ENCODE results near the gene C6orf141.

The C6orf141 gene

DNA sequence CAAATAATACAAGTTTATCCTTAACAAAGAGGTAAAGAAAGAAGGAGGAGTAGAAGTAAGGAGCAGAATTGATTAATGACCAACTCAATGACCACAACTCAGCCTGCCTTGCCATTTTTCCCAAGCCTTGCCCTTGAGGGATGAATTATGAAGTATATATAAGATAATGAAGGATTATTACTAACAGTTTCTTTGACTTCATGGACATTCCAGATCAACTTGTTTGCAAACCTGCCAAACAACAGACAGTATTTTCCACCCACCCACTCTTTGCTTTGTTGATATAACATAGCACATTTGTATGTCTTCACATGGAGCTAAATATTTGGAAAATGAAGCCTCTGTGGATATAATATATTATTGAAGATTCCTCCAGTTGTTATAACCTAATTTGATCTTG, 9.9 kb upstream of the C6orf141 start:
- DNase-seq: no peak

DNA sequence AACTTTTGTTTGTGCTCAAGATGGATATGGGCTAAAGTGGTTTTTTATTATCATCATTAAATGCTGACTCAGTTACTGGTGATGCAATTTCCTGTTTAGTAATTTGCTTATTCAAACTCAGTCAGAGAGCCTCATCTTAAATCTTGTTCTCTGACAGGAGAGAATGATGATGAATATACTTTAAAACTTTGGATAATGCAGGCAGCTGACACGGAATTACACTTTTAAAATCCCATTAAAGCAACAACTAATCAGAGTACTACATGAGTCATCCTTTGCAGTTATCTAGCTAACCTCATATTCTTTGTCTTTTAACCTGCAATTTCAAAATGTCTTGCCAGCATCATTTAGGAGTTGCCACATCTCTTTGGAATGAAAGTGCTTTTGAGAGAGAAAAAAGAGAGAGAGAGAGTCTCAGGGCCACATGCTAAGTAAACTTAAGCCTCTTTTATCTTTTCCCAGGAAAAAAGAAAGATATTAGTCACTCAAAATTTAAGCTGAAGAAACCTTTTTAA, 9.2 kb upstream of the C6orf141 start:
- DNase-seq: no peak

DNA sequence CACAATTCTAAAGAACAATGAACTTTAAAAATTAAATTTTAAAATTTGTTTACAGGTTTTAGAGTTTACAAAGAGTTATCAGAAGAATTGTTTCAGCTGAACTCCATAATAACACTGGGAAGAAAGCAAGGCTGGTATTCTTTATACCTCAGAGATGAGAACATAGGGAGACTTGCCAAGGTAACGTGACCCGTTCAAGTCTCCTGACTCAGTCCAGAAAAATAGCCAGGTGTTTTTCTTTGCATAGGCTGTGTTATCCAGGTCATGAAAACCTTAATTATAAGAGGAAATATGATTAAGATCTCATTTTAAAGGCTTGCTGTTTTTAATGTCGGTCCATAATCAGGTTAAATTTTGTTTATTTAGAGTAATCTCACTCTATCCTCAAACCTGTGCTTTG, 8.5 kb upstream of the C6orf141 start:
- DNase-seq: no peak

DNA sequence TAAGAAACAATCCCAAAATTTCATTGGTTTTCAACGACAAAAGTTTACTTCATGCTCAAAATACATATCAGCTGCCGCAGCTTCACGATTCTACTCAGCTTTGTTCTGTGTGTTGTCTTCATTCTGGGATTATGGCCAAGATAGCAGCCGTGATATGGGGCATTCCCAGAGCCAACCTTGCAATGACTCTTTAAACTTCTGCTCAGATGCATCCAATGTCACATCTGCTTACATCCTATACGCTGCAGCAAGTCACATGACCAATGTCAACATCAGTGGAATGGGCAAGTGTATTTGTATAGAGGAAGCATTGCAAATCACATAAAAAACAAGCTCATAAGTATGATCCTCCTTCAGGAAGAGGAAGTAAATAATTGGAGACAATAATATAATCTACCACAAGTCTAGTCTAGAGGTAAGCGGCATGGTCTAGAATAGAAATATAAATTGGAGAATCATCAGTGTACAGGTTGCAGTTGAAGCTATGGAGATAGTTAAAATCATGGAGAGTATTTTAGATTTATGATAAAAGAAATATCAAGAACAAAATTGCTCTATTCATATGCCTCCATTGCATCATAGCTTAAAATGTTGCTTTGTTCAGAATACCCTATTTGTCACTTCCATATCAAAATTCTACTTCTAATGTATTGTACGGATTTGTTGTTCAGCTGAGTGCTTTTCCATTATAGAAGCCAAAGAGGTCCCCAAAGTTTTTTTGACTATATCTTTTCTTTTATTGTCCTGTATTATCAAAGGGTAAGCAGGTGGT, 7.2 kb upstream of the C6orf141 start:
- no peak for DNase-seq

DNA sequence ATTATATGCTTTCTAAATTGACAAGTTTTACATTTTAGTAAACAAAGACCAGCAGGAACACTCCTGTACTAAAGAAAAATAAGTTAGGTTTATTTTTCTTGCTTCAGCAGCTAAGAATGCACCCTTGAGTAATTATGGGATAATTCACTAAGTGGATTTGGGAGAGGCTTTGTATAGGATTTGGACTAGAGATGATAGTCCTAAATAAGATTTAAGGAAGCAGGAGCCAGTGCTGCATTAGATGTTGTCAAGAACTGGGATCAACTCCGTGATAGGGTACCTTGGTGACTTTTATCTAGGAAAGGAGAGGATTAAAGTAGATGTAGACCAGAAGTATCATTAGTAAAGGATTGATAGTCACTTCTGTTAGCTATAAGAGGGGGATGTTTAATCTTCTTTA, 4.1 kb upstream of the C6orf141 start:
- no peak for DNase-seq

DNA sequence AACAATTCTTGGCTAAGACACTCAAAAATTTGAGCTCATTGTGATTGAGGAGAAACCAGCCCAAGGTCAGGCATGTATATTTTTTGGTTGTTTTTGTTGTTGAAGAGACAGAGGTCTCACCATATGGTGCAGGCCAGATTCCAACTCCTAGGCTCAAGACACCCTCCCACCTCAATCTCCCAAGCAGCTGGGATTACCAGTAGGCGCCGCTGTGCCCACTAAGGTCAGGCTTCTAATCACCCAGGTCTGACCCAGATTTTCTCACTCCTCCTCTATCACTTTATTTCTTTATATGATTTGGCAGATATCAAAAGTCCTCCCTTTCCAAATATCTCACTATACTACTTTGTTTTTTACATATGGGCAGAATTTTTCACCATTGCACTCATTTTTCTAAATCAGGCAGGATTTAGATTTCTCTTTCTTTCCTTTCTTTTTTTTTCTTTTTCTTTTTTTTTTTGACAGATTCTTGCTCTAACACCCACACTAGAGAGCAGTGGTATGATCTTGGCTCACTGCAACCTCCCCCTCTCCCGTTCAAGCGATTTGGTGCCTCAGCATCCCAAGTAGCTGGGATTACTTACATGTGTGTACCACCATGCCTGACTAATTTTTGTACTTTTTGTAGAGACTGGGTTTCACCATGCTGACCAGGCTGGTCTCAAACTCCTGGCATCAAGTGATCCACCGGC, 1.7 kb upstream of the C6orf141 start:
- DNase-seq: no peak

DNA sequence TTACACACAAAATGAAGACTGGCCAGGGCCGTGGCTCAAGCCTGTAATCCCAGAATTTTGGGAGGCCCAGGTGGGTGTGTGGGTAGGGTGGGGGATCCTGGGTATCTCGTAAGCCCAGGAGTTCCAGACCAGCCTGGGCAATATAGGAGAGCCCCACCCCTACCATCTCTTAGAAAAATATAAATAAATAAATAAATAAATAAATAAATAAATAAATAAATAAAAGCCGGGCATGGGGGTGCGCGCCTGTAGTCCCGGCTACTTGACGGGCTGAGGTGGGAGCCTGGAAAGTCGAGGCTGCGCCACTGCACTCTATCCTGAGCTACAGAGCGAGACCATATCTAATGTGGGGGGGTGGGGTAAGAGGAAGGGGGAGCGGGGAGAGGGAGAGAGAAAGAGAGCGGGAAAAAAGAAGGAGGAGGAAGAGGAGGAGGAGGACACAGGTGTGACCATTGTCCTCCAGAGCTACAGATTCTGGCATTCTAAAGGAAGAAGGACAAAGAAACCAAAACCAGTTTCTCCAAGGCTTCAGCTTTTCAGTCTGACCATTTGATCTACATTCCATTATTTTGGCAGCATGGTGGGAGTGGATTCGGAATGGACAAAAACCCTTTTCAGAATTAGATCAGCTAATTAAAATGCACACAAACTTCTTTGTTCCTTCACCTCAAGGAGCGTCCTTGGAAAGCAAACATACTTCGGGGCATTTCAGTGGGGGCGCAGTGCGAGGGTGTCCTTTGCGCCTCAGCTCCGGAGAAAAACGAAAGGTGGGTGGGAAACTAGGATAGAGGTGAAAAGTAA, 577 bp upstream of the C6orf141 start:
- DNase-seq: no peak

DNA sequence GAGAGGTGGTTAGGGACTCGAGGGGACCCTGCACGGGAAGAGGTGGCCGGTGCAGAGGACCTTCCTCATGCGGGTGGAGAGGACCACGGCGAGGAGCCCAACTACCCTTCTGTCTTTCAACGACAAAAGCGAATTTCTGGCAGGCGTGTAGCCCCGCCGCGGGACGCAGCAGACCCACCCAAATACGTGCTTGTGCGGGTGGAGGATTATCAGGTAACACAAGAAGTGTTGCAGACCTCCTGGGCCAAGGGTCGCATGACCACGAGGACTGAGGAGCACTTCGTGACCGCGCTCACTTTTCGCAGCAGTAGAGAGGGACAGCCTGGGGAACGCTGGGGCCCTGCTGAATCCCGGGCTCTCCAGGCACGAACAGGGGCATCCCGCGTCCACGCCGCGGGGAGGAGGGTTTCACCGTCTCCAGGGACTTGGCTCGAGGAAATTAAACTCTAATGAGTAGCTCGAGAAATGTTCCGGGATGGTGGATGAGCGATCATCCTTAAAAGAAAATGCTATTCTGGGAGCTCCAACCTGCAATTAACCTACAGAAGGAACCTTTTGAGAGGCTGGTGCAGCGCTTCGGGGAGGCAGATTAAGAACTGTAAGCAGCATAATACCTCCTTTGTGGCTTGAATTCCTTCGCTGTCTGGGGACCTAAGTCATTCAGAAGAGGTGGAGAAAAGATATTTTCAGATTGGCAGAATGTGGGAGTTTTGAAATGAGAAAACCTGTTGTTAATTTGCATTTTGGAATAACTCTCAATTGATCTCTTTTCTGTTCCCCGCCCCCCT, 804 bp downstream of the C6orf141 start:
- no peak for DNase-seq

DNA sequence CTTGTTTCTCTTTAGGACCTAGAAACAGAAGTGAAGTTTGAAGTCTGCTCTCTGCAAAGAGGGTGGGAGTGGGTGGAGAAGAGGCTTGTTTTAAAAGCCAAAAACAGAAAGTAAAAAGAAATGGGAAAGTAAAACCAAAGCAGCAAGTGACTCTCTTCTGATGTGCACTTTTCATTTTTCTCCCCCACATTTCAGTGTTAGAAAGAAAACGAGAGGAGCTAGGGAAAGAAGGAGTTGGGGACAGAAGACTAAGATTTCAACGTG, 1.3 kb downstream of the C6orf141 start:
- no peak for DNase-seq

DNA sequence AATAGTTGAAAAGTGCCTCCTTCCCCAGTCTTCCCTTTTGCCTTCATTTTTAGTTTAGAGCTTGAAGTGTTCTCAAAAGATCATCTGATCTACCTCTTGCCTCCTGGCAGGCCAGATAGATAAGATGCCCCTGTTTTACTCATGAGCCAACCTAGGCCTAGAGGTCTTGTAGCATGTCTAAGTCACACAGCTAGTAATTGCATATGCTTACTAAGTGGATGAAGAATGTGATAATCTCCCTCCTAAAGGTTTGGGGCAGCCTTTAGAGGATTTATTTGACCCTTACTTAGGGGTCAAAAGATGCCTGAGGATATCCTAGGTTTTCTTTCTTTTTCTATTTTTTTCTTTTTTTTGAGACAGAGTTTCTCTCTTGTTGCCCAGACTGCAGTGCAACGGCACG, 2.1 kb downstream of the C6orf141 start:
- DNase-seq: no peak

DNA sequence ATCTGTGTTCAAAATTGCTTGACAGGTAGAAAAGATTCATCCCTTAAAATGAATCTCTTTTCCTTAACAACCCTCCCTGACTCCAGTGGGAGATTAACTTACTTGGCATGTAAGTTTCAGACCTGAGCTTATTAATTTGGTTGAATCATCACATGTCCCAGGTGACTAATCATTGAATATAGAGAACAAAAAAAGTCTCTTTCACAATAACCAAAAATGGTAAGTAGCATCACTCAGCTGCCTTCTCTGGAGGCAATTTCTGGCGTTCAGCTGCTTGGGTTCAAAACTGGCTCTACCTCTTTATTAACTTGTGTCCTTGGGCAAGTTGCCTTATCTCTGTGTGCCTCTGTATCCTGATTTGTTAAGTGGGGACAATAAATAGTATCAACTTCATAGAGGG, 2.9 kb downstream of the C6orf141 start:
- DNase-seq: no peak

DNA sequence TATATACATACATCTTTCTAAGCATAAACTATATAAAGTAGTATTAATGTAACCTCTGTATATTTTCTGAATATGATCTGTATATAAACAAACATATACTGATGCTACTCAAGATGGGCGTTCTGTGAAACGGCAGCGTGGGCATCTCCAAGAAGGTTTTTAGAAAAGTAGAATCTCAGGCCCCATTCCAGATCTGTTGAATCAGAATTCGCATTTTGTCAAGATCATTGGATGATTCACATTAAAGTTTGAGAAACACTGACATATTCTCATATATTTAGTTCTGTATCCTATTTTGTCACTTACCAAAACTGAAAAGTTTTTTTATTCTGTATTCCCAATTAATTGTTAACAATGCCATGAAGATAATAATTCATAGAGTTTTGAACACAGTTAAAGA, 5.5 kb downstream of the C6orf141 start:
- DNase-seq: no peak

DNA sequence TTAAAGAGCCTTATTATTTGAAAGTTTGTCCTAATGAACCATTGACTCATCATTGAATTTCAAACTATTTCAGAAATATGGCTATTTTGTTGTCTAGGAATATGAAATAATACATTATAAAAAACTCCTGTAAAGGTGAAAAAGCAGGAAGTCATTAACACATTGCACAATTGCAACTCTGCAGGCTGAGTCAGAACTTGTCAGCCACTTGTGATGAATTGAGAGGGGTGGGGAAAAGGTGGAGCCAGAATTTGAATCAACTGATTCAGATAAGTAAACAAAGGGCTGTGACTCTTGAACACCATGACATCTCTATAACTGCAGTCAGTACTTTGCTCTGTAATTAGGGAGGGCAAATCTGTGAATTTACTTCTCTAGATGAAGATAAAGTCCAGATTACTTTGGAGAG, 6.0 kb downstream of the C6orf141 start:
- peak; percentile 8 for DNase-seq

DNA sequence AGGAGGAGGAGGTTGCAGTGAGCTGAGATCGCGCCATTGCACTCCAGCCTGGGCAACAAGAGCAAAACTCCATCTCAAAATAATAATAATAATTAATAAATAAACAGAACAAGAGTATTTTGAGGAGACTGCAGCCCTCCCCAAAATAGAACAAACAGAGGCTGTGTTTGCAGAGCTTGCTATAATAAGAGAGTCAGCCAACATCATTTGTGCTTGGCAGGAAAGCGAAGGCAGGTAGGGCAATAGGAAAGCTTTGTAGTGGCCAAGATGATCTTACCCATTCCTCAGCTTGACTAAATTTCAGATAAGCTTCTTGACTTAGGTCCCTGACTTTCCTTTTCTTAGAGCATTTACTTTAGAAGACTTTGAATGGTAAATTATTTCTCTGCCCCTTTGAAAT, 6.7 kb downstream of the C6orf141 start:
- no peak for DNase-seq

DNA sequence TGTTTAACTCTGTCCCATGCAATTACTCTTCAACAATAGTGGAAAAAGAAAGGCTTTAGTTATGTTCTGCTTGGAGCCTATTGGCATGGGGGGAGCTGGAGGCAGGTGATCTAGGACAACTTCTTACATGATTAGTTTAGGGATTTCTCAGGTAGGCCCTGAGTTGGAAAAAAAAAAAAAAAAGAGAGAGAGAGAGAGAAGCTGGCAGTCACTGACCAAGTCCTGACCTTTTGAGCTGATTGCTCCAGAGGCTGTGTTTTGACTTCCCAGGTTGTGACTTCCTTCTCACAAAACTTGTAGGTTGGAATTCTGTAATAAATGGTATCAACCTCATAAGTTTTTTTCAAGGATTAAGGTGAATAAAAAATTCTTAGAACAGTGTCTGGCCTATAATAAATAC, 7.8 kb downstream of the C6orf141 start:
- DNase-seq: no peak

DNA sequence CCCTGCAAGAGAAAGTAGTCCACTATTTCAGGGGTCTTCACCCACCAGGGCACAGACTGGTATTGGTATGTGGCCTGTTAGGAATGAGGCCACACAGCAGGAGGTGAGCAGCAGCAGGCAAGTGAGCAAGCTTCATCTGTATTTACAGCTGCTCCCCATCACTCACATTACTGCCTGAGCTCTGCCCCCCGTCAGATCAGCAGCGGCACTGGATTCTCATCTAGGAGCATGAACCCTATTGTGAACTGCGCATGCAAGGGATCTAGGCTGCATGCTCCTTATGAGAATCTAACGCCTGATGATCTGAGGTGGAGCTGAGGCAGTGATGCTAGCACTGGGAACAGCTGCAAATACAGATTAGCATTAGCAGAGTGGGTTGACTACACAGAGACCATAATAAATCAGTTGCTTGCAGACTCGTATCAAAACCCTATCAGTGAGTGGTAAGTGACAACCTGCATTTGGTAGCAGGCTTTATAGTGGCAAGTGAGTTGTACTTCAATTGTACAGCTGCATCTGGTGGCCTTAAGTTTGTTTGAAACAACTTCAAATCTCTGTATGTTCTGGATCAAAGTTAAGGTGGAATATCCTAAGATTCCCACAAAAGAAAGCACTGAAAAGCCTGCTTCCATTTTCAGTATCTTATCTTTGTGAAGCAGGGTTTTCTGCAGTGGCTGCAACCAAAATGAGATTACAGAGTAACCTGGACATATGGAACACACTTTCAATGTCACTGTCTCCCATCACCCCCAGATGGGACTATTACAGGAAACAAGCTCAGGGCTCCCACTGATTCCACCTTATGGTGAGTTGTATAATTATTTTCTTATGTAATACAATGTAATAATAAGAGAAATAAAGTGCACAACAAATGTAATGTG, 12.8 kb downstream of the C6orf141 start:
- DNase-seq: no peak

DNA sequence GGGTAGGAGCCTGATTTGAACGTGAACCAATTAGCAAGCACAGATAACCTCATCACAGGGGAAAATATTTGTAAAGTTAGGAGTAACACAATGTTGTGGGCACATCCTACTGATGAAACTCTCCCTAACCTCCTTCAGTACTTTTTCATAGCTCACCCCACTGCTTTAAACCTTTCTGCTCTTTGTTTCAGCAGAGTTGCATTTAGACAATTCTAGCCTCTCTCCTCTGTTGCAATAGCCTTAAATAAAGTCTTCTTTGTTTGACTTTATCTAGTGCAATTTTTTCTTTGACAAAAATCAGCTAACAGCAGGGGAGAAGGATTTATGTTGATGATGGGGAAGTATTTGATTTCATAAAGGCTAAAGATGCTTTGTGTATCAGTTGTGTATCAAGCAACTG, 14.1 kb downstream of the C6orf141 start:
- no peak for DNase-seq

DNA sequence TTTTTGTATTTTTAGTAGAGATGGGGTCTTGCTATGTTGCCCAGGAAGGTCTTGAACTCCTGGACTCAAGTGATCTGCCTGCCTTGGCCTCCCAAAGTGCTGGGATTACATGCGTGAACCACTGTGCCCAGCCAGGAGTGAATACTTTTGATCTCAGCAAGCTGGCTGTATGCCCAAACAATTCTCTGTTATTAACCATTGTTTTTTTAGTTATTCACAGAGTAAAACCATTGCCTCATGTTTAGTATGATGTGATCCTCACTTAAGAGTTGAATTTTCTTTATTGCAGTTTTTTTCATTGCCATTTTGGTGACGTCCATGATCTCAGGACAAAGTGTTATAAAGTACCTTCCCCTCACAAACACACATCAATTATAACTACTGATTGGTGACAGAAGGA, 14.8 kb downstream of the C6orf141 start:
- no peak for DNase-seq

DNA sequence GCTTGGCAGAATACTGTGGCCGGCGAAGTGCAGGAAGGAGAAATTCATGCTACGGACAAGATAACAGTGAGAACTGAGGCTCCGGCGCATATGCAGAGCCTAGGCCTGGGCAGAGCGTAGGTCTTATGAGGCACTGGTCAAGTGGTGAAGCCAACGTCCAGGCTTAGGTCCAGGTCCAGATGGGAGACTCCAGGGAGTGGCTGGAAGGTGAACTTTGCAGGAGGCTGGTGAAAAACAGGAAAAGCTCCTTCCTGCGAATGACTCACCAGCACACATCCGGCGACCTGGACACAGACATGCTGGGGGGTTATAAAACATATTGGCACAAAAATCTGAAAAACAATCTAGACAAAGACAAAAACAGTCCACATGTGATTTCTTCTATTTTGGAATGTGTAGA, 15.4 kb downstream of the C6orf141 start:
- DNase-seq: no peak

DNA sequence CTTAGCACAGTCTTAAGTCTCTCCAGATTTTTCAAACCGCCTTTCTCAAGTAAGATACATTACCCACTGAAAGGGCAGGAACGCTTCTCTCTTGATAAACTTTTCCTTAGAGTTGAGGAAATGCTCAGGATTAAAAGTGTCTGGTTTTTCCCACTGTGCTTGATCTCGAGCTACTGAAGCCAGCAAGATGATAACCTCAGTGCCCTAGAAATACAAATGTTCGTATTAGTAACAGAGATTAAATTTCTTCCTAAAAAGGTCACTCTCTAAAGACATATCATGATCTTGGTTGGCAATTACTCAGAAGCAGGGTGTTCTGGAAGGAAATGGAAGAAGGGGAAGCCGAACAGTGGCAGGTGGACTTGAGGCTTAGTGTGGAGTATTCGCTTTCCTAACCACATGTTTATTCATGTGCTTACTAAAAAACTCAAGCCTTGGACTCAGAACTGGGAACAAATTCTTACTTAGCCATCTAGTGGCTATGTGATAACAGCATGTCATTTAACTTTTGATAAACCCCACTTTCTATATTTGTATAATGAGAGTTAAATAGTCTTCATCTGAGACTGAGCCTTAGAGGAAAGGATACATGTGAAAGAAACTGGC, 20.1 kb downstream of the C6orf141 start:
- DNase-seq: no peak

DNA sequence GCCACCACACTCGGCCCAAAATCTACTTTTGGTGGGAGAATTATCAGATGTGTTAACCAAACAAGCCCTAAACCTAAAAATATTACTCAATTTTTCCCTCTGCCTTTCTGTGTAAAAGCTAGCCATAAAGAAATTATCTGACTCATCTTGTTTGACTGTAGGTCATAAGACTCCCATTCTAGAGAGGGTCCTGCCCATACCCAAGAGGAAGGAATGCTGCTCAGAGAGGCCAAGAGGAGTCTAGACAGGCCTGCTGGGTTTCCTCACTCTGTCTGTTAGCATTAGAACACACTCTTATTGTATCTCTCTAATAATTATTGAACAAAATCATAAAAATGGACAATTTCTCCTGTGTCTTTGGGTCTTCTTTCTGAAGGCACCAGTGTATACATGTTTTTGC, 26.1 kb downstream of the C6orf141 start:
- DNase-seq: no peak

DNA sequence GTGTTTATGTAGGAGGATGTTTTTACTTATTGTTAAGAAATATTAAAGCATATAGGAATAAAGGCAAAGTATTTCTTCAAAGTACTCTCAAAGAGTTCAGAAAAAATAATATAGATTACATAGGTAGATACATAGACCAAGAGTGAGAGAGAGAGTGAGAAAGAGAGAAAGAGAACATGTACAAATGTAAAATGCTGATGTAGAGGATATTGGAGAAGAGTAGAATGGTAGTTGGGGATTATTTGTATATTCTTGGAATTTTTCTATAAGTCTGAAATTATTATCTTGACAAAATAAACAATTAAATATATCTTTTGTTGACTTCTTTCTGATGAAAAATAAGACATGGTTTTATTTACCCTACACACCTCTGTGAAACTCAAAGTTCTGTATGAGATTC, 29.2 kb downstream of the C6orf141 start:
- no peak for DNase-seq
